ENCODE results near the gene DGKH. TPM values are rescaled to one million over a fixed set of nuclear protein-coding genes. Genes with fewer than 3 reads are reported as not detected.

The DGKH gene
- total and polyA plus RNA-seq, 2 experiments from 2014 or later, result 3.6 to 7.2 TPM

GRCh38 chr13:42011601-42012350, 36.7 kb upstream of the DGKH start:
- 56% methylated on average over 16 of the region's 16 CpGs for WGBS (ENCODE audit: low lambda C conversion rate, missing lambda C conversion rate)
- no peak overlapping the region for H3K4me3 ChIP-seq
- peak; percentile 28 for DNase-seq (ENCODE audit: low spot score)

GRCh38 chr13:42014119-42014518, 34.3 kb upstream of the DGKH start:
- Histone ChIP-seq H2AFZ (no peak overlapping the region), H4K20me1 (ENCODE audit: insufficient read depth, poor library complexity, severe bottlenecking) (no peaks in the 10 kb centered on the region)
- 98% methylated on average over 4 of the region's 4 CpGs for WGBS (ENCODE audit: low lambda C conversion rate, missing lambda C conversion rate)

More at GRCh38 chr13:42011601-42012350, 36.7 kb upstream of the DGKH start:
- H3K4me1 ChIP-seq (ENCODE audit: insufficient read depth), result no peaks in the 10 kb centered on the region
- no peaks in the 10 kb centered on the region for H4K20me1 ChIP-seq (ENCODE audit: insufficient read depth, poor library complexity, severe bottlenecking)
- TF ChIP-seq EZH2 (IDR thresholded peaks at IDR 0.05; ENCODE audit: borderline replicate concordance) (no peak), EZH2phosphoT487 (IDR thresholded peaks at IDR 0.05; ENCODE audit: low read depth, severe bottlenecking, unreplicated experiment) (no peak), CTCF (IDR thresholded peaks at IDR 0.05; ENCODE audit: poor library complexity) (no peak)
- H2AFZ ChIP-seq, result peak overlapping the region; percentile 13
- H3K27ac ChIP-seq, result no peak overlapping the region
- H3K79me2 ChIP-seq, result no peaks in the 10 kb centered on the region
- H3K9me2 ChIP-seq (replicated peaks; ENCODE audit: insufficient read depth), result no peaks in the 10 kb centered on the region
- peak overlapping the region; percentile 28 for H3K4me2 ChIP-seq
- H3K9me3 ChIP-seq (ENCODE audit: low read depth), result no peaks in the 10 kb centered on the region
- H3K36me3 ChIP-seq (replicated peaks; ENCODE audit: insufficient read depth, low read depth), result no peaks in the 10 kb centered on the region
- no peaks in the 10 kb centered on the region for H3K27me3 ChIP-seq

GRCh38 chr13:42017264-42017663, 31.2 kb upstream of the DGKH start:
- Histone ChIP-seq H3K79me2 (no peaks in the 10 kb centered on the region), H2AFZ (peak overlapping the region; percentile 8), H3K27me3 (no peaks in the 10 kb centered on the region), H3K36me3 (replicated peaks; ENCODE audit: insufficient read depth, low read depth) (no peaks in the 10 kb centered on the region), H3K9me3 (ENCODE audit: low read depth) (no peaks in the 10 kb centered on the region), H3K4me3 (no peak overlapping the region), H3K9me2 (replicated peaks; ENCODE audit: insufficient read depth) (no peaks in the 10 kb centered on the region), H4K20me1 (ENCODE audit: insufficient read depth, poor library complexity, severe bottlenecking) (no peaks in the 10 kb centered on the region), H3K27ac (no peak overlapping the region), H3K4me1 (ENCODE audit: insufficient read depth) (no peaks in the 10 kb centered on the region), H3K4me2 (no peak overlapping the region)
- TF ChIP-seq EZH2 (IDR thresholded peaks at IDR 0.05; ENCODE audit: borderline replicate concordance), result no peak
- TF ChIP-seq CTCF (IDR thresholded peaks at IDR 0.05; ENCODE audit: poor library complexity), result no peak
- no peak for TF ChIP-seq EZH2phosphoT487 (IDR thresholded peaks at IDR 0.05; ENCODE audit: low read depth, severe bottlenecking, unreplicated experiment)
- 41% methylated on average over 2 of the region's 2 CpGs for WGBS (ENCODE audit: low lambda C conversion rate, missing lambda C conversion rate)
- no peak for DNase-seq (ENCODE audit: low spot score)

More at GRCh38 chr13:42014119-42014518, 34.3 kb upstream of the DGKH start:
- Histone ChIP-seq H3K79me2 (no peaks in the 10 kb centered on the region), H3K4me2 (no peak overlapping the region), H3K36me3 (replicated peaks; ENCODE audit: insufficient read depth, low read depth) (no peaks in the 10 kb centered on the region), H3K27me3 (no peaks in the 10 kb centered on the region), H3K4me1 (ENCODE audit: insufficient read depth) (no peaks in the 10 kb centered on the region), H3K9me3 (ENCODE audit: low read depth) (no peaks in the 10 kb centered on the region), H3K4me3 (no peak overlapping the region), H3K9me2 (replicated peaks; ENCODE audit: insufficient read depth) (no peaks in the 10 kb centered on the region), H3K27ac (no peak overlapping the region)
- TF ChIP-seq EZH2phosphoT487 (IDR thresholded peaks at IDR 0.05; ENCODE audit: low read depth, severe bottlenecking, unreplicated experiment) (no peak), EZH2 (IDR thresholded peaks at IDR 0.05; ENCODE audit: borderline replicate concordance) (no peak), CTCF (IDR thresholded peaks at IDR 0.05; ENCODE audit: poor library complexity) (no peak)
- no peak for DNase-seq (ENCODE audit: low spot score)
